Panc1 (cell line): ENCODE measurements around the gene TAS1R2. TPM values are rescaled to one million over a fixed set of nuclear protein-coding genes. Genes with fewer than 3 reads are reported as not detected.

Experiments used
- ATAC-seq: fragments of 200-7000 bp; cut with Tn5 transposase; 2 replicates; pipeline ENCODE4 v1.9.1; 2020; ENCODE audit warnings: mild to moderate bottlenecking, moderate library complexity
- BruUV-seq: library from RNA; stranded (reverse); fragments of 400-500 nt; replicated peaks from 2 replicates; lab custom pipeline; 2021; lab: Mats Ljungman, UMichigan
- CTCF ChIA-PET: fragments of 300-600 bp; sonication (Branson Sonifier 250); formaldehyde crosslinking; loops from one replicate; lab custom pipeline; 2022; ENCODE audit warnings: antibody characterized with exemption; lab: Charles Lee
- POLR2A ChIA-PET: fragments of 300-600 bp; sonication (Branson Sonifier 250); formaldehyde crosslinking; loops from one replicate; lab custom pipeline; 2022; ENCODE audit warnings: antibody characterized with exemption; lab: Charles Lee
- DNase-seq: peaks from one replicate; pipeline ENCODE4 v3.0.0-alpha.2; 2010; ENCODE audit warnings: low read depth, low spot score
- H3K27ac ChIP-seq: 2 replicates; pipeline ENCODE4 v1.5.1; 2011; ENCODE audit warnings: mild to moderate bottlenecking, low read length, inconsistent platforms
- H3K27me3 ChIP-seq: fragments of 200-500 bp; sonication (Bioruptor generic); 2 replicates; pipeline ENCODE4 v1.6.0; 2014; ENCODE audit warnings: low read length, inconsistent platforms; ENCODE audit not compliant: control insufficient read depth, insufficient read depth
- H3K36me3 ChIP-seq: fragments of 200-500 bp; sonication (Bioruptor generic); 2 replicates; pipeline ENCODE4 v1.5.1; 2014; ENCODE audit warnings: inconsistent platforms, mild to moderate bottlenecking, low read length, moderate library complexity; ENCODE audit not compliant: control insufficient read depth, insufficient read depth
- H3K4me1 ChIP-seq: 2 replicates; pipeline ENCODE4 v1.5.1; 2011; ENCODE audit warnings: inconsistent platforms, mild to moderate bottlenecking, low read length, moderate library complexity; ENCODE audit not compliant: control insufficient read depth, insufficient read depth
- H3K4me3 ChIP-seq, 2 experiments: 2 replicates each; pipeline ENCODE4 v1.5.1; 2011 to 2012; ENCODE audit warnings: low read depth in 2 of 2, low read length in 2 of 2, mild to moderate bottlenecking in 2 of 2, inconsistent platforms in 1 of 2, moderate library complexity in 1 of 2
- H3K9me3 ChIP-seq: fragments of 200-500 bp; sonication (Bioruptor generic); 2 replicates; pipeline ENCODE4 v1.5.1; 2014; ENCODE audit warnings: low read depth, mild to moderate bottlenecking, inconsistent platforms, low read length, moderate library complexity; ENCODE audit not compliant: control insufficient read depth, insufficient read depth
- POLR2AphosphoS5 ChIP-seq: IDR thresholded peaks from 2 replicates; pipeline ENCODE4 v1.6.1; 2012; ENCODE audit warnings: mild to moderate bottlenecking, low read depth, low read length, moderate library complexity
- SIN3A ChIP-seq: IDR thresholded peaks from 2 replicates; pipeline ENCODE4 v1.6.1; 2012; ENCODE audit warnings: low read depth, mild to moderate bottlenecking, low read length, moderate library complexity, borderline replicate concordance; ENCODE audit not compliant: insufficient read depth
- TCF7L2 ChIP-seq: IDR thresholded peaks from 2 replicates; pipeline ENCODE4 v1.6.1; 2011; ENCODE audit warnings: mild to moderate bottlenecking, low read depth, low read length, inconsistent platforms
- in situ Hi-C: cut with HindIII; loops from 2 replicates; pipeline ENCODE4 v1.10.0; 2016; ENCODE audit warnings: low sequenced_read_pairs, low pct_unique_long_range_greater_than_20kb
- intact Hi-C: fragments of 100-400 bp; cut with micrococcal nuclease; formaldehyde crosslinking; loops from one replicate; pipeline ENCODE4 v1.10.0; 2022; ENCODE audit not compliant: unreplicated experiment
- total RNA-seq: library from RNA; stranded (reverse); gene quantifications from one replicate; pipeline ENCODE4 v1.2.1, GENCODE V29; 2021; ENCODE audit not compliant: unreplicated experiment
- TF ChIP-seq, protein P1 (sequence below), 2 experiments: IDR thresholded peaks; 2 replicates each; pipeline ENCODE4 v1.6.1; 2011 to 2012; ENCODE audit warnings: low read depth in 2 of 2, control low read depth in 1 of 2, low read length in 1 of 2, mild to moderate bottlenecking in 1 of 2, moderate library complexity in 1 of 2; ENCODE audit not compliant: insufficient read depth in 1 of 2
- TF ChIP-seq, protein P2 (sequence below): fragments of 450-650 bp; IDR thresholded peaks from 2 replicates; pipeline ENCODE4 v1.5.1; 2017; ENCODE audit warnings: mild to moderate bottlenecking

Gene TAS1R2
- total RNA-seq, 1 experiment from 2014 or later: not detected

- ChIA-PET POLR2A (no interaction called here), CTCF (no interaction called here)
- TF ChIP-seq, protein P1, sequence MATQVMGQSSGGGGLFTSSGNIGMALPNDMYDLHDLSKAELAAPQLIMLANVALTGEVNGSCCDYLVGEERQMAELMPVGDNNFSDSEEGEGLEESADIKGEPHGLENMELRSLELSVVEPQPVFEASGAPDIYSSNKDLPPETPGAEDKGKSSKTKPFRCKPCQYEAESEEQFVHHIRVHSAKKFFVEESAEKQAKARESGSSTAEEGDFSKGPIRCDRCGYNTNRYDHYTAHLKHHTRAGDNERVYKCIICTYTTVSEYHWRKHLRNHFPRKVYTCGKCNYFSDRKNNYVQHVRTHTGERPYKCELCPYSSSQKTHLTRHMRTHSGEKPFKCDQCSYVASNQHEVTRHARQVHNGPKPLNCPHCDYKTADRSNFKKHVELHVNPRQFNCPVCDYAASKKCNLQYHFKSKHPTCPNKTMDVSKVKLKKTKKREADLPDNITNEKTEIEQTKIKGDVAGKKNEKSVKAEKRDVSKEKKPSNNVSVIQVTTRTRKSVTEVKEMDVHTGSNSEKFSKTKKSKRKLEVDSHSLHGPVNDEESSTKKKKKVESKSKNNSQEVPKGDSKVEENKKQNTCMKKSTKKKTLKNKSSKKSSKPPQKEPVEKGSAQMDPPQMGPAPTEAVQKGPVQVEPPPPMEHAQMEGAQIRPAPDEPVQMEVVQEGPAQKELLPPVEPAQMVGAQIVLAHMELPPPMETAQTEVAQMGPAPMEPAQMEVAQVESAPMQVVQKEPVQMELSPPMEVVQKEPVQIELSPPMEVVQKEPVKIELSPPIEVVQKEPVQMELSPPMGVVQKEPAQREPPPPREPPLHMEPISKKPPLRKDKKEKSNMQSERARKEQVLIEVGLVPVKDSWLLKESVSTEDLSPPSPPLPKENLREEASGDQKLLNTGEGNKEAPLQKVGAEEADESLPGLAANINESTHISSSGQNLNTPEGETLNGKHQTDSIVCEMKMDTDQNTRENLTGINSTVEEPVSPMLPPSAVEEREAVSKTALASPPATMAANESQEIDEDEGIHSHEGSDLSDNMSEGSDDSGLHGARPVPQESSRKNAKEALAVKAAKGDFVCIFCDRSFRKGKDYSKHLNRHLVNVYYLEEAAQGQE (IDR thresholded peaks at IDR 0.05; ENCODE audit: insufficient read depth in 1 of 2, low read depth in 2 of 2, low read length in 1 of 2): no peak
- TF ChIP-seq, protein P2, sequence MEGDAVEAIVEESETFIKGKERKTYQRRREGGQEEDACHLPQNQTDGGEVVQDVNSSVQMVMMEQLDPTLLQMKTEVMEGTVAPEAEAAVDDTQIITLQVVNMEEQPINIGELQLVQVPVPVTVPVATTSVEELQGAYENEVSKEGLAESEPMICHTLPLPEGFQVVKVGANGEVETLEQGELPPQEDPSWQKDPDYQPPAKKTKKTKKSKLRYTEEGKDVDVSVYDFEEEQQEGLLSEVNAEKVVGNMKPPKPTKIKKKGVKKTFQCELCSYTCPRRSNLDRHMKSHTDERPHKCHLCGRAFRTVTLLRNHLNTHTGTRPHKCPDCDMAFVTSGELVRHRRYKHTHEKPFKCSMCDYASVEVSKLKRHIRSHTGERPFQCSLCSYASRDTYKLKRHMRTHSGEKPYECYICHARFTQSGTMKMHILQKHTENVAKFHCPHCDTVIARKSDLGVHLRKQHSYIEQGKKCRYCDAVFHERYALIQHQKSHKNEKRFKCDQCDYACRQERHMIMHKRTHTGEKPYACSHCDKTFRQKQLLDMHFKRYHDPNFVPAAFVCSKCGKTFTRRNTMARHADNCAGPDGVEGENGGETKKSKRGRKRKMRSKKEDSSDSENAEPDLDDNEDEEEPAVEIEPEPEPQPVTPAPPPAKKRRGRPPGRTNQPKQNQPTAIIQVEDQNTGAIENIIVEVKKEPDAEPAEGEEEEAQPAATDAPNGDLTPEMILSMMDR: no peak
- no peak for TF ChIP-seq TCF7L2
- no peak for TF ChIP-seq SIN3A
- no peak for TF ChIP-seq POLR2AphosphoS5
- no peak overlapping the region for H3K27ac ChIP-seq
- BruUV-seq: no TSS peak
- in situ Hi-C loops: no loop called here
- ATAC-seq: no peak
- no peaks in the 10 kb centered on the region for H3K36me3 ChIP-seq
- no peak for DNase-seq
- no peaks in the 10 kb centered on the region for H3K4me1 ChIP-seq
- H3K27me3 ChIP-seq: no peaks in the 10 kb centered on the region
- peaks cover 6% of the 10 kb centered on the region; the same call in 1 of the 2 replicates for H3K9me3 ChIP-seq
- intact Hi-C loops: no loop called here
- H3K4me3 ChIP-seq: no peak overlapping the region
Measured at GRCh38 chr1:18828224-18828623, 31.2 kb downstream of the TAS1R2 start.

DNA sequence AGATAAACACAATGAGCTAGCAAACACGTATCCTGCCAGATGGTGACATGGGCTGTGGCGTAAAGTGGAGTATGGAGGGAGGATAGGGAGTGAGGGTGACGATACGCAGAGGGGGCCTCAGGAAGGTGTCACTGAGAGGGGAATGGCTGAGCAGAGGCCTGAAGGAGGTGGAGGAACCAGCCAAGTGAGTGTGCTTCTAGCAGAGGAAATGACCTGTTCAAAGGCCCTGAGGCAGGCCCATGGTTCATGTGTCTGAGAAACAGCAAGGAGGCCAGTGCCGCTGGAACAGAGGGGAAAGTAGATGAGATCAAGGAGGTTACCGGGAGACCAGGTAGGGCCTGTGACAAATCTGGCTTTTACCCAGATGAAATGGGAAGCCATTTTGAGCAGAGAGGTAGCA lies 36.0 kb downstream of the TAS1R2 start:
- in situ Hi-C loops (no loop called here), intact Hi-C loops (no loop called here)
- no peak for DNase-seq
- Histone ChIP-seq H3K36me3 (no peaks in the 10 kb centered on the region), H3K9me3 (peaks cover 6% of the 10 kb centered on the region; the same call in 1 of the 2 replicates), H3K27ac (no peak overlapping the region), H3K4me3 (no peak overlapping the region), H3K4me1 (no peaks in the 10 kb centered on the region), H3K27me3 (no peaks in the 10 kb centered on the region)
- ChIA-PET CTCF (no interaction called here), POLR2A (no interaction called here)
- ATAC-seq: no peak
- no peak for TF ChIP-seq POLR2AphosphoS5
- TF ChIP-seq SIN3A: no peak
- no peak for TF ChIP-seq TCF7L2
- TF ChIP-seq, protein P1 (IDR thresholded peaks at IDR 0.05; ENCODE audit: insufficient read depth in 1 of 2, low read depth in 2 of 2, low read length in 1 of 2): no peak
- TF ChIP-seq, protein P2: no peak
- BruUV-seq: no TSS peak
